Measurements from ENCODE around the gene MAPT. TPM values are rescaled to one million over a fixed set of nuclear protein-coding genes. Genes with fewer than 3 reads are reported as not detected.
"Not testable (repeated sequence)": the region's sequence is repeated elsewhere in the genome, so short reads cannot be mapped to it uniquely, and the experiment has no call there.

MAPT gene
- polyA plus RNA-seq, 1 experiment, result 0.27 TPM

DNA sequence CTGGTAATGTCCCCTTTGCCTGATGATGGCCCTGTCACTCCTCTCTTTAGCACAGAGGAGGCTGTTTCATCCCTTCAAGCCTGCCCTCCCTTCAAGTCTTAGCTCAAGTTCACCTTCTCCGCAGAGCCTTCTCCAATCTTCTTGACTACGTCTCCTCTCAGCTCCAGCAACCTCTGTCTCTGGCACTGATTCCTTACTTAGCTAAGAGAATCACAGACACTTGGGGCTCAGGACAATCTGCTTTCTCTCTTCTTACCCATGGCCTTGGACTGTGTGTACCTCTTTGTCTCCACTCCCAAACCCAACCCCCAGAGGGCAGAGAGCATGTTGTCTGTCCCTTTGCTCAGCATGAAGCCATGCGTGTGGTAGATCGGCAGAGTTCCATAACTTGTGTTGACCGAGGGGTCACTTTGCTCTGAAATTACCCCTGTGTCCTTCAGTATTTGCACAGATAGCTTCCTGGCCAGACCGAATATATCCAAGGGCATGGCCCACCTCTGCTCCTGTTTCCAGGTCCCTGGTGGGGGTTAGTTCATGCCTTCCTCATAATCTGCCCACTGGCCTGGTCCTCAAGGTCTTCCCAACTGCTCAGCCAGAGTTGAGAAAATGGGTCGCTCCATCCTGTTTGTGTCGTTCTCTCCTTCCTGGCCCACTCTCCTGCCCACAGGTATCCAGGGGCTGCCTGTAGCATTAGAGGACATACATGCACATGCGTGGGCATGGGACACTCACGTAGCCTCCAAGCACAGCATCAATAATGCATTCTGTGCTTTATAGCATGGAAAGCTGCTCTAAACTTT, 41.6 kb downstream of the MAPT start:
- no peak overlapping the region for H3K27ac ChIP-seq (ENCODE audit: low read depth, low read length)
- ChIA-PET POLR2A (no interaction called here), CTCF (interaction anchor here (1.4 kb wide), 1 partner anchor 13 kb away, joined by 7 read pairs; no protein-coding TSS in a partner anchor)
- peaks cover 20% of the 10 kb centered on the region for H3K27me3 ChIP-seq (ENCODE audit: control insufficient read depth, insufficient read depth, low read length)
- DNase-seq (ENCODE audit: low read depth, low spot score), result no peak
- H3K9me3 ChIP-seq (ENCODE audit: control insufficient read depth, insufficient read depth, low read length), result no peaks in the 10 kb centered on the region
- TF ChIP-seq, protein P1, sequence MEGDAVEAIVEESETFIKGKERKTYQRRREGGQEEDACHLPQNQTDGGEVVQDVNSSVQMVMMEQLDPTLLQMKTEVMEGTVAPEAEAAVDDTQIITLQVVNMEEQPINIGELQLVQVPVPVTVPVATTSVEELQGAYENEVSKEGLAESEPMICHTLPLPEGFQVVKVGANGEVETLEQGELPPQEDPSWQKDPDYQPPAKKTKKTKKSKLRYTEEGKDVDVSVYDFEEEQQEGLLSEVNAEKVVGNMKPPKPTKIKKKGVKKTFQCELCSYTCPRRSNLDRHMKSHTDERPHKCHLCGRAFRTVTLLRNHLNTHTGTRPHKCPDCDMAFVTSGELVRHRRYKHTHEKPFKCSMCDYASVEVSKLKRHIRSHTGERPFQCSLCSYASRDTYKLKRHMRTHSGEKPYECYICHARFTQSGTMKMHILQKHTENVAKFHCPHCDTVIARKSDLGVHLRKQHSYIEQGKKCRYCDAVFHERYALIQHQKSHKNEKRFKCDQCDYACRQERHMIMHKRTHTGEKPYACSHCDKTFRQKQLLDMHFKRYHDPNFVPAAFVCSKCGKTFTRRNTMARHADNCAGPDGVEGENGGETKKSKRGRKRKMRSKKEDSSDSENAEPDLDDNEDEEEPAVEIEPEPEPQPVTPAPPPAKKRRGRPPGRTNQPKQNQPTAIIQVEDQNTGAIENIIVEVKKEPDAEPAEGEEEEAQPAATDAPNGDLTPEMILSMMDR (IDR thresholded peaks at IDR 0.05; ENCODE audit: low read depth, low read length), result no peak
- H3K4me3 ChIP-seq (ENCODE audit: low read depth, low read length), result no peak overlapping the region

DNA sequence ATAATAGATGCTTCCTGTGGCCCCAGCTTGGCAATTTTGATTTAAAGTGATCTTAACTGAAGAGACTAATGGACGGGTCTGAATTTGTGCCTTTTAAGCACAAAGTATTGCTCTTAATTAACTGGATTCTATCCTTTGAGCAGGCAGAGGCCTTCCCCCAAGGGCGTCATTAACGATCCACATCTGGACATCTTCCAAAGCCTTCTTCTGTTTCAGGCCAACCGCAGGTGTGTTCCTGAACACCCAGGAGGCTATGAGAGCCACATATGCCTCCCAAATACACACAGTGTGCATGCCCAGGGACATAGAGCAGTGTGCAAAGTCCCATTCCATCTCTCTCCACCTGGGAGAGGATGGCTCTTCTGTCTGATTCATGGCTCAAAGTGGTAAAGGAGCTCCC, 42.3 kb downstream of the MAPT start:
- Histone ChIP-seq H3K27me3 (ENCODE audit: control insufficient read depth, insufficient read depth, low read length) (peaks cover 23% of the 10 kb centered on the region), H3K27ac (ENCODE audit: low read depth, low read length) (no peak overlapping the region), H3K4me3 (ENCODE audit: low read depth, low read length) (no peak overlapping the region), H3K9me3 (ENCODE audit: control insufficient read depth, insufficient read depth, low read length) (no peaks in the 10 kb centered on the region)
- no peak for DNase-seq (ENCODE audit: low read depth, low spot score)
- TF ChIP-seq, protein P1 (IDR thresholded peaks at IDR 0.05; ENCODE audit: low read depth, low read length), result no peak
- CTCF ChIA-PET, result interaction anchor here (1.4 kb wide), 1 partner anchor 13 kb away, joined by 7 read pairs; no protein-coding TSS in a partner anchor
- POLR2A ChIA-PET, result no interaction called here

DNA sequence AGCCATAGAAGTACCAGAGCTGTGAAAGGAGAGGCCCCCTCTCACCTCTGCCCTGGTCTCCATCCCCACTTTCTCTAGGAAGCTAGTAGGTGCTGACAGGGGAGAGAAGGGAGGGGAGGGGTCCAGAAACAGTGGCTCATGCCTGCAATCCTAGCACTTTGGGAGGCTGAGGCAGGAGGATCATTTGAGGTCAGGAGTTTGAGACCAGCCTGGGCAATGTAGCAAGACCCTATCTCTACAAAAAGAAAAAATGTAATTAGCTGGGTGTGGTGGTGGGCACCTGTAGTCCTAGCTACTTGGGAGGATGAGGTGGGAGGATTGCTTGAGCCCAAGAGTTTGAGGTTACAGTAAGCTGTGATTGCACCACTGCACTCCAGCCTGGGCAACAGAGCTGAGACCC, 42.8 kb downstream of the MAPT start:
- H3K27me3 ChIP-seq (ENCODE audit: control insufficient read depth, insufficient read depth, low read length), result peaks cover 25% of the 10 kb centered on the region
- POLR2A ChIA-PET; H3K27ac ChIP-seq (ENCODE audit: low read depth, low read length); H3K9me3 ChIP-seq (ENCODE audit: control insufficient read depth, insufficient read depth, low read length); H3K4me3 ChIP-seq (ENCODE audit: low read depth, low read length); DNase-seq (ENCODE audit: low read depth, low spot score): not testable (repeated sequence)
- CTCF ChIA-PET, result interaction anchor here (0.7 to 1.4 kb wide), 2 partner anchors 12 to 18 kb away, joined by 4 to 7 read pairs; no protein-coding TSS in a partner anchor

GRCh38 chr17:45939395-45939794, 45.0 kb downstream of the MAPT start:
- DNase-seq (ENCODE audit: low read depth, low spot score), result no peak
- ChIA-PET POLR2A (no interaction called here), CTCF (interaction anchor here (0.9 kb wide), 1 partner anchor 21 kb away, joined by 7 read pairs; no protein-coding TSS in a partner anchor)
- TF ChIP-seq, protein P1 (IDR thresholded peaks at IDR 0.05; ENCODE audit: low read depth, low read length), result no peak
- Histone ChIP-seq H3K9me3 (ENCODE audit: control insufficient read depth, insufficient read depth, low read length) (no peaks in the 10 kb centered on the region), H3K27ac (ENCODE audit: low read depth, low read length) (no peak overlapping the region), H3K4me3 (ENCODE audit: low read depth, low read length) (no peak overlapping the region), H3K27me3 (ENCODE audit: control insufficient read depth, insufficient read depth, low read length) (peaks cover 43% of the 10 kb centered on the region)

GRCh38 chr17:45940293-45940692, 45.9 kb downstream of the MAPT start:
- Histone ChIP-seq H3K27ac (ENCODE audit: low read depth, low read length) (no peak overlapping the region), H3K9me3 (ENCODE audit: control insufficient read depth, insufficient read depth, low read length) (no peaks in the 10 kb centered on the region), H3K4me3 (ENCODE audit: low read depth, low read length) (no peak overlapping the region), H3K27me3 (ENCODE audit: control insufficient read depth, insufficient read depth, low read length) (peaks cover 38% of the 10 kb centered on the region)
- CTCF ChIA-PET, result interaction anchor here (0.6 to 1.3 kb wide), 3 partner anchors 9 to 69 kb away, joined by 3 to 7 read pairs (median 4); no protein-coding TSS in a partner anchor
- DNase-seq (ENCODE audit: low read depth, low spot score), result no peak
- TF ChIP-seq, protein P1 (IDR thresholded peaks at IDR 0.05; ENCODE audit: low read depth, low read length), result no peak
- POLR2A ChIA-PET, result no interaction called here
